ENCODE results near the gene IQCK. TPM values are rescaled to one million over a fixed set of nuclear protein-coding genes. Genes with fewer than 3 reads are reported as not detected.
A peak's percentile ranks its signal among the peaks of the same experiment; 100 is the strongest.

The IQCK gene
- polyA plus RNA-seq, 2 of the 4 experiments (the other 2 are of a cell fraction), result 10.3 to 15.6 TPM

- WGBS (ENCODE audit: missing lambda C conversion rate), result 21% methylated on average over 10 of the region's 10 CpGs
- peak in 1 of 2 experiments; percentile 82 for DNase-seq (ENCODE audit: low read depth in 1 of 2, low spot score in 1 of 2)
- H3K4me1 ChIP-seq, result peaks cover 50% of the 10 kb centered on the region
- H3K27ac ChIP-seq, result peak overlapping the region; percentile 42 to 67; a peak in 5 of 6 replicates
- ATAC-seq, result peak; percentile 11 to 18; a peak in 3 of 6 replicates
- FAIRE-seq, result peak; percentile 54
- H3K4me2 ChIP-seq, result peak overlapping the region; percentile 61
- no peak overlapping the region for H3K4me3 ChIP-seq
- no peaks in the 10 kb centered on the region for H3K9me3 ChIP-seq
- TF ChIP-seq BCL3 (IDR thresholded peaks at IDR 0.05), result no peak
- no peak for TF ChIP-seq RFX5 (IDR thresholded peaks at IDR 0.05)
- no peak for TF ChIP-seq RNF2 (IDR thresholded peaks at IDR 0.05; ENCODE audit: borderline replicate concordance, low read depth)
- TF ChIP-seq CBX8 (IDR thresholded peaks at IDR 0.05), result no peak
- TF ChIP-seq ZSCAN20 (CRISPR knock-in tag; IDR thresholded peaks at IDR 0.05), result no peak
- TF ChIP-seq MAX (IDR thresholded peaks at IDR 0.05), result peak; percentile 50
- no peak for TF ChIP-seq EHF (CRISPR knock-in tag; IDR thresholded peaks at IDR 0.05)
- 0 out of 2 replicates have a peak, but pooled peaks have one; percentile 29 for TF ChIP-seq E2F6 (IDR thresholded peaks at IDR 0.05; ENCODE audit: borderline replicate concordance, low read depth)
- no peak for TF ChIP-seq CEBPB (IDR thresholded peaks at IDR 0.05)
- 0 out of 2 replicates have a peak, but pooled peaks have one; percentile 25 for TF ChIP-seq HOXB13 (CRISPR knock-in tag; IDR thresholded peaks at IDR 0.05; ENCODE audit: low read depth)
- TF ChIP-seq KDM5A (IDR thresholded peaks at IDR 0.05), result no peak
- no peak for TF ChIP-seq HES2 (IDR thresholded peaks at IDR 0.05)
- no peak for TF ChIP-seq CTCF (IDR thresholded peaks at IDR 0.05)
- 0 out of 5 replicates have a peak, but pooled peaks of 1 of the 2 experiments have one; percentile 12 for TF ChIP-seq RAD21 (conservative IDR thresholded peaks at IDR 0.05 in 1 of 2, IDR thresholded peaks at IDR 0.05 in 1 of 2)
- CTCF ChIA-PET, result interaction anchor here (0.6 to 2.1 kb wide), 8 partner anchors 20 to 190 kb away, joined by 3 to 8 read pairs (median 4); partner anchors contain the start of gene GPRC5B
- POLR2A ChIA-PET, result interaction anchor here (0.9 to 1.5 kb wide), 3 partner anchors 22 to 141 kb away, joined by 3 to 7 read pairs (median 3); partner anchors contain the start of genes IQCK, KNOP1 and VPS35L
Measured at GRCh38 chr16:19696328-19696727, 21.7 kb upstream of the IQCK start.

- ChIA-PET CTCF (interaction anchor here (0.5 to 2.1 kb wide), 9 partner anchors 16 to 211 kb away, joined by 3 to 8 read pairs (median 4); partner anchors contain the start of gene GPRC5B), POLR2A (interaction anchor here (0.9 to 1.5 kb wide), 3 partner anchors 21 to 142 kb away, joined by 3 to 7 read pairs (median 3); partner anchors contain the start of genes IQCK, KNOP1 and VPS35L)
- DNase-seq (ENCODE audit: low read depth in 1 of 2, low spot score in 1 of 2) (no peak), ATAC-seq (no peak), FAIRE-seq (no peak)
- peaks cover 54% of the 10 kb centered on the region for H3K4me1 ChIP-seq
- WGBS (ENCODE audit: missing lambda C conversion rate), result 90% methylated on average over 15 of the region's 15 CpGs
- H3K9me3 ChIP-seq, result no peaks in the 10 kb centered on the region
- no peak overlapping the region for H3K4me3 ChIP-seq
- H3K27ac ChIP-seq, result peak overlapping the region in 1 of 2 experiments; percentile 67; a peak in 3 of 6 replicates
- no peak for TF ChIP-seq CHD2 (IDR thresholded peaks at IDR 0.05; ENCODE audit: low read length, partially characterized antibody)
- no peak for TF ChIP-seq RAD21 (conservative IDR thresholded peaks at IDR 0.05 in 1 of 2, IDR thresholded peaks at IDR 0.05 in 1 of 2)
- no peak for TF ChIP-seq SMC3 (IDR thresholded peaks at IDR 0.05)
- TF ChIP-seq CBX8 (IDR thresholded peaks at IDR 0.05), result no peak
- no peak for TF ChIP-seq CHD4 (IDR thresholded peaks at IDR 0.05; ENCODE audit: borderline replicate concordance)
- no peak for TF ChIP-seq FOXS1 (CRISPR knock-in tag; IDR thresholded peaks at IDR 0.05)
- no peak for TF ChIP-seq CEBPB (IDR thresholded peaks at IDR 0.05)
- no peak for TF ChIP-seq RARB (CRISPR knock-in tag; IDR thresholded peaks at IDR 0.05)
- no peak for TF ChIP-seq ZSCAN20 (CRISPR knock-in tag; IDR thresholded peaks at IDR 0.05)
- TF ChIP-seq SREBF2 (IDR thresholded peaks at IDR 0.05), result no peak
- no peak for TF ChIP-seq KDM1A (IDR thresholded peaks at IDR 0.05; ENCODE audit: low read depth)
- no peak for TF ChIP-seq RFX5 (IDR thresholded peaks at IDR 0.05)
- no peak for TF ChIP-seq MAFK (IDR thresholded peaks at IDR 0.05; ENCODE audit: partially characterized antibody)
- peak overlapping the region; percentile 61 for H3K4me2 ChIP-seq
Measured at GRCh38 chr16:19696961-19697360, 21.1 kb upstream of the IQCK start.

Measured in A549 (cell line).